Measurements from ENCODE around the gene ULBP3.

DNA sequence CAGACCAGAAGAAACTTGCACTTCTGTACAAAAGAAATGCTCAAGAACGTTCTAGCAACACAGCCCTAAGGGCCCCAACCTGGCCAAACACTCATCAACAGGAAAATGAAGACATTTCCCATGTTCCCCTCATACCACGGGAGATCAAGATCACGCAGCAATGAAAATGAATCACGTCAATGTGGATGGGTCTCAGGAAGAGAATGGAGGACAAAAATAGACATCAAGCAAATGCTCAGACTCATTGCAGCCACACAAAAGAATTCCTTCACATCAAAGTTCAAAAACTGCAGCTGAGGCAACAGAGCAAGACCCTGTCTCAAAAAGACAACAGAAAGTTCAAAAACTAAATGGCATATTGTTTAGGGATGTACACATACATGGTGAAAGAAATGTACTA lies 18.1 kb downstream of the ULBP3 start:
- TF ChIP-seq, protein P1, sequence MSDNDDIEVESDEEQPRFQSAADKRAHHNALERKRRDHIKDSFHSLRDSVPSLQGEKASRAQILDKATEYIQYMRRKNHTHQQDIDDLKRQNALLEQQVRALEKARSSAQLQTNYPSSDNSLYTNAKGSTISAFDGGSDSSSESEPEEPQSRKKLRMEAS (IDR thresholded peaks at IDR 0.05; ENCODE audit: low read depth, low read length) = no peak
- no peak for TF ChIP-seq CTCF (IDR thresholded peaks at IDR 0.05; ENCODE audit: low read depth, low read length)

Measured in NB4 (cell line).